BLaER1 treated with 17β-estradiol and CSF1 and Interleukin-3, amounts not matched to agents 10 nM and 100 nM (cell line): ENCODE measurements around the gene ADGRG3.
"Not testable (repeated sequence)": the region's sequence is repeated elsewhere in the genome, so short reads cannot be mapped to it uniquely, and the experiment has no call there.

Experiments used
- H3K27ac ChIP-seq, 11 experiments: shearing (Covaris generic); formaldehyde crosslinking; 2 replicates each; pipeline ENCODE4 v1.8.1; 2022
- H3K27me3 ChIP-seq, 11 experiments: shearing (Covaris generic); formaldehyde crosslinking; 2 replicates each; pipeline ENCODE4 v1.8.1; 2022
- H3K36me3 ChIP-seq, 11 experiments: shearing (Covaris generic); formaldehyde crosslinking; 2 replicates each; pipeline ENCODE4 v1.8.1; 2022
- H3K4me1 ChIP-seq, 10 experiments: shearing (Covaris generic); formaldehyde crosslinking; 2 replicates each; pipeline ENCODE4 v1.8.1; 2022
- H3K4me2 ChIP-seq, 11 experiments: shearing (Covaris generic); formaldehyde crosslinking; 2 replicates each; pipeline ENCODE4 v1.8.1; 2022
- H3K4me3 ChIP-seq, 10 experiments: shearing (Covaris generic); formaldehyde crosslinking; 2 replicates each; pipeline ENCODE4 v1.8.1; 2022
- H3K9ac ChIP-seq, 11 experiments: shearing (Covaris generic); formaldehyde crosslinking; 2 replicates each; pipeline ENCODE4 v1.8.1; 2022
- H3K9me3 ChIP-seq, 11 experiments: shearing (Covaris generic); formaldehyde crosslinking; replicated peaks in 1 of 11; 2 replicates each; pipeline ENCODE4 v1.8.1; 2022
- H4K20me1 ChIP-seq, 11 experiments: shearing (Covaris generic); formaldehyde crosslinking; 2 replicates each; pipeline ENCODE4 v1.8.1; 2022
- Cebpa-rat ChIP-seq, 11 experiments: shearing (Covaris generic); IDR thresholded peaks; 2 replicates each; pipeline ENCODE4 v1.8.1; 2022

Gene ADGRG3

GRCh38 chr16:57667048-57667525 lies 1.0 kb upstream of the ADGRG3 start:
- peak overlapping the region in 4 of 11 experiments; percentile 9 to 55 (median 33); a peak in 6 of 22 replicates for H3K9ac ChIP-seq
- H3K36me3 ChIP-seq, result peaks cover 0 to 25% (median 0%) of the 10 kb centered on the region in 11 experiments; a peak in 6 of 22 replicates
- no peaks in the 10 kb centered on the region for H3K9me3 ChIP-seq
- no peak for TF ChIP-seq Cebpa-rat (IDR thresholded peaks at IDR 0.05)
- peak overlapping the region in 9 of 11 experiments; percentile 20 to 78 (median 62); a peak in 15 of 22 replicates for H3K27ac ChIP-seq
- H4K20me1 ChIP-seq, result no peaks in the 10 kb centered on the region
- peak overlapping the region in 9 of 11 experiments; percentile 18 to 95 (median 73); a peak in 14 of 22 replicates for H3K4me2 ChIP-seq
- peak overlapping the region in 1 of 10 experiments; percentile 19; a peak in 1 of 20 replicates for H3K4me3 ChIP-seq
- H3K4me1 ChIP-seq, result peaks cover 0 to 78% (median 47%) of the 10 kb centered on the region in 10 experiments; a peak in 18 of 20 replicates
- no peaks in the 10 kb centered on the region for H3K27me3 ChIP-seq

GRCh38 chr16:57667526-57668262 lies 412 bp upstream of the ADGRG3 start:
- Histone ChIP-seq H4K20me1 (no peaks in the 10 kb centered on the region), H3K9me3 (no peaks in the 10 kb centered on the region), H3K4me3 (peak overlapping the region in 2 of 10 experiments; percentile 24; a peak in 3 of 20 replicates), H3K36me3 (peaks cover 0 to 19% (median 0%) of the 10 kb centered on the region in 11 experiments; a peak in 5 of 22 replicates), H3K9ac (peak overlapping the region in 4 of 11 experiments; percentile 38 to 55 (median 46); a peak in 7 of 22 replicates), H3K4me2 (peak overlapping the region in 9 of 11 experiments; percentile 18 to 95 (median 73); a peak in 14 of 22 replicates), H3K27ac (peak overlapping the region in 10 of 11 experiments; percentile 4 to 78 (median 56); a peak in 18 of 22 replicates), H3K4me1 (peaks cover 0 to 80% (median 47%) of the 10 kb centered on the region in 10 experiments; a peak in 18 of 20 replicates), H3K27me3 (no peaks in the 10 kb centered on the region)
- TF ChIP-seq Cebpa-rat (IDR thresholded peaks at IDR 0.05), result no peak; a peak in 2 of 22 replicates

- H3K4me3 ChIP-seq, result peak overlapping the region in 2 of 10 experiments; percentile 24 to 38; a peak in 3 of 20 replicates
- H3K9ac ChIP-seq, result peak overlapping the region in 5 of 11 experiments; percentile 1 to 55 (median 18); a peak in 6 of 22 replicates
- peak overlapping the region in 9 of 11 experiments; percentile 27 to 78 (median 62); a peak in 19 of 22 replicates for H3K27ac ChIP-seq
- no peak for TF ChIP-seq Cebpa-rat (IDR thresholded peaks at IDR 0.05)
- peaks cover 0 to 12% (median 0%) of the 10 kb centered on the region in 11 experiments; a peak in 1 of 22 replicates for H3K36me3 ChIP-seq
- H4K20me1 ChIP-seq, result no peaks in the 10 kb centered on the region
- no peaks in the 10 kb centered on the region for H3K9me3 ChIP-seq
- peaks cover 0 to 92% (median 47%) of the 10 kb centered on the region in 10 experiments; a peak in 18 of 20 replicates for H3K4me1 ChIP-seq
- peak overlapping the region in 9 of 11 experiments; percentile 41 to 95 (median 73); a peak in 16 of 22 replicates for H3K4me2 ChIP-seq
- H3K27me3 ChIP-seq, result no peaks in the 10 kb centered on the region
Measured at GRCh38 chr16:57668630-57669475, 747 bp downstream of the ADGRG3 start.

GRCh38 chr16:57669476-57670162 lies 1.5 kb downstream of the ADGRG3 start:
- TF ChIP-seq Cebpa-rat (IDR thresholded peaks at IDR 0.05), result no peak

GRCh38 chr16:57670196-57670595 lies 2.1 kb downstream of the ADGRG3 start:
- peaks cover 4 to 93% (median 44%) of the 10 kb centered on the region in 10 experiments for H3K4me1 ChIP-seq

More at GRCh38 chr16:57669476-57670162, 1.5 kb downstream of the ADGRG3 start:
- 0 out of 22 replicates have a peak, but pooled peaks cover 0 to 6% (median 0%) of the 10 kb centered on the region in 11 experiments for H3K36me3 ChIP-seq
- H3K4me2 ChIP-seq, result peak overlapping the region; percentile 19 to 95 (median 56); a peak in 21 of 22 replicates
- no peaks in the 10 kb centered on the region for H4K20me1 ChIP-seq
- H3K4me3 ChIP-seq, result peak overlapping the region in 2 of 10 experiments; percentile 30 to 38; a peak in 3 of 20 replicates
- peak overlapping the region in 3 of 11 experiments; percentile 2 to 55 (median 9); a peak in 3 of 22 replicates for H3K9ac ChIP-seq
- H3K27ac ChIP-seq, result peak overlapping the region in 9 of 11 experiments; percentile 5 to 78 (median 50); a peak in 16 of 22 replicates
- H3K27me3 ChIP-seq, result no peaks in the 10 kb centered on the region
- H3K4me1 ChIP-seq, result peaks cover 0 to 93% (median 44%) of the 10 kb centered on the region in 10 experiments; a peak in 18 of 20 replicates
- H3K9me3 ChIP-seq, result no peaks in the 10 kb centered on the region

GRCh38 chr16:57671451-57671850 lies 3.3 kb downstream of the ADGRG3 start:
- H3K36me3 ChIP-seq, H4K20me1 ChIP-seq, H3K9me3 ChIP-seq, H3K27ac ChIP-seq, H3K9ac ChIP-seq, H3K4me3 ChIP-seq, H3K27me3 ChIP-seq: not testable (repeated sequence)
- Histone ChIP-seq H3K4me2 (peak overlapping the region in 2 of 11 experiments; percentile 26; a peak in 3 of 22 replicates), H3K4me1 (peaks cover 17 to 95% (median 55%) of the 10 kb centered on the region in 10 experiments)

More at GRCh38 chr16:57670196-57670595, 2.1 kb downstream of the ADGRG3 start:
- Histone ChIP-seq H3K9ac (peak overlapping the region in 3 of 11 experiments; percentile 2 to 37 (median 8); a peak in 2 of 22 replicates), H4K20me1 (no peaks in the 10 kb centered on the region), H3K27ac (peak overlapping the region in 9 of 11 experiments; percentile 5 to 78 (median 50); a peak in 14 of 22 replicates), H3K36me3 (0 out of 22 replicates have a peak, but pooled peaks cover 0 to 5% (median 0%) of the 10 kb centered on the region in 11 experiments), H3K4me2 (peak overlapping the region; percentile 19 to 95 (median 56); a peak in 21 of 22 replicates), H3K4me3 (peak overlapping the region in 2 of 10 experiments; percentile 30 to 38; a peak in 2 of 20 replicates), H3K27me3 (no peaks in the 10 kb centered on the region), H3K9me3 (no peaks in the 10 kb centered on the region)
- no peak for TF ChIP-seq Cebpa-rat (IDR thresholded peaks at IDR 0.05)

GRCh38 chr16:57672416-57672815 lies 4.3 kb downstream of the ADGRG3 start:
- TF ChIP-seq Cebpa-rat (IDR thresholded peaks at IDR 0.05), result no peak
- Histone ChIP-seq H3K36me3 (0 out of 22 replicates have a peak, but pooled peaks cover 0 to 5% (median 0%) of the 10 kb centered on the region in 11 experiments), H3K27ac (no peak overlapping the region), H3K4me1 (peaks cover 24 to 95% (median 58%) of the 10 kb centered on the region in 10 experiments), H4K20me1 (no peaks in the 10 kb centered on the region), H3K4me3 (no peak overlapping the region), H3K9me3 (no peaks in the 10 kb centered on the region), H3K27me3 (no peaks in the 10 kb centered on the region), H3K9ac (no peak overlapping the region), H3K4me2 (no peak overlapping the region)
